Mammary epithelial cell (primary cell): ENCODE results near the gene CCDC148.

Source experiments
- EZH2 ChIP-seq: IDR thresholded peaks from 2 replicates; pipeline ENCODE4 v1.6.1; 2012; ENCODE audit warnings: low read length, inconsistent platforms, borderline replicate concordance
- TF ChIP-seq, protein P1 (sequence below), 2 donors: IDR thresholded peaks in 1 of 2; conservative IDR thresholded peaks in 1 of 2; 2 replicates each; pipeline ENCODE4 v1.5.1; 2011 to 2012; ENCODE audit warnings: inconsistent platforms in 2 of 2, low read length in 2 of 2, mild to moderate bottlenecking in 2 of 2, control low read depth in 1 of 2, low read depth in 1 of 2; ENCODE audit not compliant: insufficient read depth in 1 of 2; ENCODE audit errors: extremely low read depth in 1 of 2

DNA sequence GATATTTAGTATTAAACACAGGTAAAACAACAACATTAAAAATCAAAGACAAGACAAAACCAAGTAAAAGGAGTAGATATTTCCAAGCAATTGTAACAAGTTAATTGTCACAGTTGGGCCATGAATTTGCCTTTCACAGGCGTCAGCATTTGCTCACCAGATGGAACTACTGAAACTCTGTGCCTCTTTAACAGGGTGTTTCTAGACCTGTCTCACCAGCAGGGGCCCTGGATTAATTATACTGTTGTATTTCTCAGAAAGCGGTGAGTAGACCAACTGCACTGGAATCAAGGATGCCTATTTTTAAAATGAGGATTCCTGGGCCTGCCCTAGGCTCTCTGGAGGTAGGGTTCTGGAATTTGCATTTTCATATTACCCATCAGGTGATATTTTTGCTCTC lies 262.3 kb downstream of the CCDC148 start:
- TF ChIP-seq, protein P1, sequence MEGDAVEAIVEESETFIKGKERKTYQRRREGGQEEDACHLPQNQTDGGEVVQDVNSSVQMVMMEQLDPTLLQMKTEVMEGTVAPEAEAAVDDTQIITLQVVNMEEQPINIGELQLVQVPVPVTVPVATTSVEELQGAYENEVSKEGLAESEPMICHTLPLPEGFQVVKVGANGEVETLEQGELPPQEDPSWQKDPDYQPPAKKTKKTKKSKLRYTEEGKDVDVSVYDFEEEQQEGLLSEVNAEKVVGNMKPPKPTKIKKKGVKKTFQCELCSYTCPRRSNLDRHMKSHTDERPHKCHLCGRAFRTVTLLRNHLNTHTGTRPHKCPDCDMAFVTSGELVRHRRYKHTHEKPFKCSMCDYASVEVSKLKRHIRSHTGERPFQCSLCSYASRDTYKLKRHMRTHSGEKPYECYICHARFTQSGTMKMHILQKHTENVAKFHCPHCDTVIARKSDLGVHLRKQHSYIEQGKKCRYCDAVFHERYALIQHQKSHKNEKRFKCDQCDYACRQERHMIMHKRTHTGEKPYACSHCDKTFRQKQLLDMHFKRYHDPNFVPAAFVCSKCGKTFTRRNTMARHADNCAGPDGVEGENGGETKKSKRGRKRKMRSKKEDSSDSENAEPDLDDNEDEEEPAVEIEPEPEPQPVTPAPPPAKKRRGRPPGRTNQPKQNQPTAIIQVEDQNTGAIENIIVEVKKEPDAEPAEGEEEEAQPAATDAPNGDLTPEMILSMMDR (conservative IDR thresholded peaks at IDR 0.05 in 1 of 2, IDR thresholded peaks at IDR 0.05 in 1 of 2; ENCODE audit: extremely low read depth in 1 of 2, insufficient read depth in 1 of 2, low read depth in 1 of 2, low read length in 2 of 2): no peak
- TF ChIP-seq EZH2: no peak
